Nephron (organoid): ENCODE measurements around the gene KAT2A.

ENCODE experiments used
- H3K27ac Mint-ChIP-seq, 3 experiments: 2 replicates each; pipeline ENCODE4 v1.8.0; 2020; ENCODE audit warnings: mixed read lengths in 3 of 3, mild to moderate bottlenecking in 2 of 3, moderate library complexity in 1 of 3
- H3K27me3 Mint-ChIP-seq: 2 replicates; pipeline ENCODE4 v1.8.0; 2021; ENCODE audit warnings: low read depth, mild to moderate bottlenecking, moderate library complexity, mixed read lengths
- H3K36me3 Mint-ChIP-seq: 2 replicates; pipeline ENCODE4 v1.8.0; 2020; ENCODE audit warnings: low read depth, mixed read lengths
- H3K4me1 Mint-ChIP-seq: 2 replicates; pipeline ENCODE4 v1.8.0; 2020; ENCODE audit warnings: mixed read lengths
- H3K4me3 Mint-ChIP-seq, 3 experiments: 2 replicates each; pipeline ENCODE4 v1.8.0; 2020; ENCODE audit warnings: mild to moderate bottlenecking in 3 of 3, mixed read lengths in 3 of 3, moderate library complexity in 2 of 3
- H3K9me3 Mint-ChIP-seq: 2 replicates; pipeline ENCODE4 v1.8.0; 2020; ENCODE audit warnings: mixed read lengths
- CTCF ChIP-seq, 3 experiments: fragments of 200-600 bp; sonication (generic); IDR thresholded peaks; one replicate each; pipeline ENCODE4 v1.5.0; 2021; ENCODE audit warnings: antibody characterized with exemption in 3 of 3; ENCODE audit not compliant: unreplicated experiment in 3 of 3

Gene KAT2A

GRCh38 chr17:42127414-42127813, 6.2 kb upstream of the KAT2A start:
- Mint-ChIP-seq H3K4me1 (peaks cover 6% of the 10 kb centered on the region), H3K9me3 (no peaks in the 10 kb centered on the region), H3K4me3 (no peak overlapping the region), H3K36me3 (peaks cover 60% of the 10 kb centered on the region), H3K27ac (no peak overlapping the region), H3K27me3 (no peaks in the 10 kb centered on the region)
- no peak for TF ChIP-seq CTCF (IDR thresholded peaks at IDR 0.05; ENCODE audit: unreplicated experiment in 3 of 3)

- H3K4me1 Mint-ChIP-seq = peaks cover 10% of the 10 kb centered on the region
- TF ChIP-seq CTCF (IDR thresholded peaks at IDR 0.05; ENCODE audit: unreplicated experiment in 3 of 3) = no peak
- H3K27ac Mint-ChIP-seq = no peak overlapping the region
- no peaks in the 10 kb centered on the region for H3K27me3 Mint-ChIP-seq
- H3K9me3 Mint-ChIP-seq = no peaks in the 10 kb centered on the region
- H3K4me3 Mint-ChIP-seq = no peak overlapping the region
- H3K36me3 Mint-ChIP-seq = peaks cover 60% of the 10 kb centered on the region
These were observed 5.7 kb upstream of the KAT2A start for GRCh38 chr17:42126836-42127235.

- Mint-ChIP-seq H3K36me3 (peaks cover 52% of the 10 kb centered on the region), H3K27me3 (no peaks in the 10 kb centered on the region), H3K9me3 (no peaks in the 10 kb centered on the region), H3K27ac (no peak overlapping the region), H3K4me3 (no peak overlapping the region), H3K4me1 (peaks cover 13% of the 10 kb centered on the region)
- no peak for TF ChIP-seq CTCF (IDR thresholded peaks at IDR 0.05; ENCODE audit: unreplicated experiment in 3 of 3)
These were observed 4.4 kb upstream of the KAT2A start for GRCh38 chr17:42125565-42125964.

GRCh38 chr17:42124256-42124655, 3.1 kb upstream of the KAT2A start:
- no peaks in the 10 kb centered on the region for H3K9me3 Mint-ChIP-seq
- no peaks in the 10 kb centered on the region for H3K27me3 Mint-ChIP-seq
- TF ChIP-seq CTCF (IDR thresholded peaks at IDR 0.05; ENCODE audit: unreplicated experiment in 3 of 3) = no peak
- no peak overlapping the region for H3K4me3 Mint-ChIP-seq
- peaks cover 17% of the 10 kb centered on the region for H3K4me1 Mint-ChIP-seq
- no peak overlapping the region for H3K27ac Mint-ChIP-seq
- peaks cover 43% of the 10 kb centered on the region for H3K36me3 Mint-ChIP-seq

GRCh38 chr17:42122371-42123303, 1.5 kb upstream of the KAT2A start, which contains the start of gene HSPB9:
Gene HSPB9, plus strand, starts transcription at chr17:42122804. Its CDS starts 47 bp downstream, at chr17:42122851.
- peak within 1 kb of the TSS; percentile 79 to 84 (median 83) for H3K4me3 Mint-ChIP-seq
- H3K36me3 Mint-ChIP-seq = peaks cover 35% of the 10 kb centered on the region
- H3K27ac Mint-ChIP-seq = peak within 1 kb of the TSS; percentile 33 to 82 (median 82)
- H3K9me3 Mint-ChIP-seq = no peaks in the 10 kb centered on the region
- H3K4me1 Mint-ChIP-seq = peaks cover 22% of the 10 kb centered on the region
- TF ChIP-seq CTCF (IDR thresholded peaks at IDR 0.05; ENCODE audit: unreplicated experiment in 3 of 3) = no peak
- H3K27me3 Mint-ChIP-seq = no peaks in the 10 kb centered on the region
